ENCODE results near the gene FDX1. TPM values are rescaled to one million over a fixed set of nuclear protein-coding genes. Genes with fewer than 3 reads are reported as not detected.

The FDX1 gene
- total RNA-seq, 1 experiment from 2014 or later: 14.5 TPM

DNA sequence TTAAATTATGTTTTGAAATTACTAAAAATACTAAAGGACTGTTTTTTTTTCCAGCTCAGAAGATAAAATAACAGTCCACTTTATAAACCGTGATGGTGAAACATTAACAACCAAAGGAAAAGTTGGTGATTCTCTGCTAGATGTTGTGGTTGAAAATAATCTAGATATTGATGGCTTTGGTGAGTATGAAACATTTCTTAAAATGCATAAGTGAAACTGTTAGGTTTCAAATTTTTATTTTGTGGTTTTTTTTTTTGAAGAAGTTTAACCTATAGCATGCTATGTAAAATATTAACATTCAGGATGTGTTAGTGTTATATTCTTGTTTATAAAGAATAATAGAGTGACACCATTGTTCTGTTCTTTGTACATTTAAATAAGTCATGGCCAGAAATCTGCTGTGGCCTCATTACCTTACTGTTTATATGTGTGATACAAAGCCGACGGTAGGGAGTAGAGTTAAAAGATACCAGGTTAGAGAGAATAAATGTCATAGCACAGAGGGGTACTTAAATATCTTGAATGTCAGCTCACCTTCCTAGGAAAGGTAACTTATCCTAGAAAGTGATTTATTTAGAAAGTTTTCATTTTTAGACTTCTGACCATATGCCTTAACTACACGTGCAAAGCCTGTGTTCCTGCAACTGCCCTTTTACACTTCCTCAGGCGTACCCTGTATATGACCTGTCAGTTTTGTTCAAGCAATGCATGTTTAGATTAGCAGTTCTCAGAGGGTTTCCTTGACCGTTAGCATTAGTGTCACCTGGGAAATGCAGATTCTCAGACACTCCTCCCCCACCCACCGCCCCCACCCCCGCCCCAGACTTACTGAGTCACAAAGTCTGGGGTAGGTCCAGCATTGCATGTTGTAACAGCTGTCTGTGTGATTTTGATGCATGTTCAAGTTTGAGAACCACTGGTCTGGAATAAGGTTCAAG is 6.3 kb downstream of the FDX1 start:
- POLR2A ChIA-PET: no interaction called here
- intact Hi-C loops (cut with micrococcal nuclease): loop anchor here (1.0 to 2.0 kb wide), 2 partner anchors 489 to 794 kb away; no protein-coding TSS in a partner anchor

More for the DNA sequence above, 6.3 kb downstream of the FDX1 start:
- Histone ChIP-seq H3K4me3 (replicated peaks in 1 of 2; ENCODE audit: low read depth in 1 of 2, low read length in 2 of 2) (no peak overlapping the region), H3K36me3 (ENCODE audit: control insufficient read depth in 1 of 2, insufficient read depth in 2 of 2, low read length in 2 of 2) (no peaks in the 10 kb centered on the region), H3K9ac (ENCODE audit: low read length) (no peak overlapping the region), H3K9me2 (ENCODE audit: insufficient read depth) (no peaks in the 10 kb centered on the region), H3K4me2 (ENCODE audit: low read length) (no peak overlapping the region), H3K9me3 (ENCODE audit: control insufficient read depth in 1 of 2, insufficient read depth in 1 of 2, low read depth in 1 of 2, low read length in 2 of 2) (no peaks in the 10 kb centered on the region), H3K27me3 (ENCODE audit: insufficient read depth, low read length) (no peaks in the 10 kb centered on the region), H4K20me1 (ENCODE audit: insufficient read depth) (no peaks in the 10 kb centered on the region; the same call in 1 of the 2 replicates), H3K27ac (ENCODE audit: low read depth, low read length) (no peak overlapping the region), H3K4me1 (ENCODE audit: control insufficient read depth in 1 of 2, insufficient read depth in 2 of 2, low read length in 2 of 2) (peaks cover 30 to 39% of the 10 kb centered on the region in 2 experiments), H2AFZ (ENCODE audit: low read depth, low read length, poor library complexity, severe bottlenecking) (no peak overlapping the region), H3K79me2 (ENCODE audit: insufficient read depth, low read length) (peaks cover 72% of the 10 kb centered on the region)
- TF ChIP-seq TCF7L2 (IDR thresholded peaks at IDR 0.05; ENCODE audit: borderline replicate concordance, extremely low read depth, insufficient read depth, insufficient read length) (no peak), EGR1 (IDR thresholded peaks at IDR 0.05; ENCODE audit: low read depth) (no peak), SIN3A (IDR thresholded peaks at IDR 0.05; ENCODE audit: low read depth) (no peak), RAD21 (IDR thresholded peaks at IDR 0.05; ENCODE audit: low read depth) (no peak), POLR2AphosphoS5 (IDR thresholded peaks at IDR 0.05; ENCODE audit: low read depth, low read length) (no peak), ELF1 (IDR thresholded peaks at IDR 0.05; ENCODE audit: borderline replicate concordance, low read depth) (no peak), POLR2A (IDR thresholded peaks at IDR 0.05; ENCODE audit: borderline replicate concordance, extremely low read depth, insufficient read depth, insufficient read length) (no peak), MAX (IDR thresholded peaks at IDR 0.05) (no peak), REST (IDR thresholded peaks at IDR 0.05; ENCODE audit: low read depth) (no peak), ZBTB33 (IDR thresholded peaks at IDR 0.05; ENCODE audit: extremely low read depth, insufficient replicate concordance, low read length) (no peak), CEBPB (IDR thresholded peaks at IDR 0.05; ENCODE audit: low read depth) (no peak), JUND (IDR thresholded peaks at IDR 0.05) (no peak), ZFX (IDR thresholded peaks at IDR 0.05) (no peak), CBX3 (IDR thresholded peaks at IDR 0.05; ENCODE audit: low read depth) (no peak), YY1 (IDR thresholded peaks at IDR 0.05; ENCODE audit: extremely low read depth, insufficient replicate concordance, low read depth, low read length) (no peak), SRF (IDR thresholded peaks at IDR 0.05; ENCODE audit: low read depth) (no peak)
- TF ChIP-seq, protein P1, sequence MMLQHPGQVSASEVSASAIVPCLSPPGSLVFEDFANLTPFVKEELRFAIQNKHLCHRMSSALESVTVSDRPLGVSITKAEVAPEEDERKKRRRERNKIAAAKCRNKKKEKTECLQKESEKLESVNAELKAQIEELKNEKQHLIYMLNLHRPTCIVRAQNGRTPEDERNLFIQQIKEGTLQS (IDR thresholded peaks at IDR 0.05): no peak
- no peak for DNase-seq (ENCODE audit: low read depth, low spot score)
- BruUV-seq (replicated peaks): no TSS peak
- CTCF ChIA-PET: interaction anchor here (0.6 to 2.3 kb wide), 19 partner anchors 10 to 1010 kb away, joined by 3 to 28 read pairs (median 4); no protein-coding TSS in a partner anchor
- RAD21 ChIA-PET (ENCODE audit: low non-redundant PET in 1 of 2, low total read pairs in 2 of 2, uncharacterized antibody in 2 of 2, unreplicated experiment in 2 of 2): no interaction called here
- ATAC-seq: no peak

Data from HCT116 (cell line).